ENCODE data around the gene PLCXD3. TPM values are rescaled to one million over a fixed set of nuclear protein-coding genes. Genes with fewer than 3 reads are reported as not detected.

The PLCXD3 gene
- total RNA-seq, 4 donors from 2014 or later: 0.62 to 5.1 (median 2.3) TPM

DNA sequence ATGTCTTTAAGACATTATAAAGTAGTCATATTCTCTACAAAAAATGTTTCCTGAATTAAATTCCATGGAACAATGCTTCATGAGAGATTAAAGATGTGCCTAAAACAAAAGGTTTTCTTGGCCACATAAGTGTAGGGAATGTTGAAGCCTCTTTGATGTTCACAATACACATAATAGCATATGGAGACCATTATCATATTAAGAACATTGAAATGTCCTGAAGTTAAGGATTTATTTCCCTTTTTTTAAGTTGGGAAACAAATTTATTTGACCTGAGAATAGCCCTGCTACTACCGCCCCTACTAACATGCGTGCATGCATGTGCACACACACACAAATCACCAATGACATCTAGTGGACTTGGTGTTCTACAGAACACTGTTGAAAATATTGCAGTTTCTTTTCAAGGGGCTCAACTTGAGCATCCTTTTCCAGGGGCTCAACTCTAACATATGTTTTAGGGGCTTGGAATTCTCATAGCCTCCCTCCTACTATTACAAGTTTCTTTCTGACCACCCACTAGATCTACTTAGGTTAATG is 172.2 kb downstream of the PLCXD3 start:
- no peak overlapping the region for H3K27ac ChIP-seq
- H3K4me1 ChIP-seq: no peaks in the 10 kb centered on the region
- WGBS, 2 donors (ENCODE audit: low coverage in 1 of 2): 50 to 57% methylated on average over 2 of the region's 2 CpGs
- no peaks in the 10 kb centered on the region for H3K9me3 ChIP-seq
- no peak overlapping the region for H3K4me3 ChIP-seq
- no peaks in the 10 kb centered on the region for H3K36me3 ChIP-seq
- H3K27me3 ChIP-seq: no peaks in the 10 kb centered on the region
- no peak for ATAC-seq
- TF ChIP-seq POLR2AphosphoS5 (IDR thresholded peaks at IDR 0.05) (no peak), POLR2A (IDR thresholded peaks at IDR 0.05) (no peak), EP300 (IDR thresholded peaks at IDR 0.05) (no peak)
- TF ChIP-seq, protein P1, sequence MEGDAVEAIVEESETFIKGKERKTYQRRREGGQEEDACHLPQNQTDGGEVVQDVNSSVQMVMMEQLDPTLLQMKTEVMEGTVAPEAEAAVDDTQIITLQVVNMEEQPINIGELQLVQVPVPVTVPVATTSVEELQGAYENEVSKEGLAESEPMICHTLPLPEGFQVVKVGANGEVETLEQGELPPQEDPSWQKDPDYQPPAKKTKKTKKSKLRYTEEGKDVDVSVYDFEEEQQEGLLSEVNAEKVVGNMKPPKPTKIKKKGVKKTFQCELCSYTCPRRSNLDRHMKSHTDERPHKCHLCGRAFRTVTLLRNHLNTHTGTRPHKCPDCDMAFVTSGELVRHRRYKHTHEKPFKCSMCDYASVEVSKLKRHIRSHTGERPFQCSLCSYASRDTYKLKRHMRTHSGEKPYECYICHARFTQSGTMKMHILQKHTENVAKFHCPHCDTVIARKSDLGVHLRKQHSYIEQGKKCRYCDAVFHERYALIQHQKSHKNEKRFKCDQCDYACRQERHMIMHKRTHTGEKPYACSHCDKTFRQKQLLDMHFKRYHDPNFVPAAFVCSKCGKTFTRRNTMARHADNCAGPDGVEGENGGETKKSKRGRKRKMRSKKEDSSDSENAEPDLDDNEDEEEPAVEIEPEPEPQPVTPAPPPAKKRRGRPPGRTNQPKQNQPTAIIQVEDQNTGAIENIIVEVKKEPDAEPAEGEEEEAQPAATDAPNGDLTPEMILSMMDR (IDR thresholded peaks at IDR 0.05): no peak

DNA sequence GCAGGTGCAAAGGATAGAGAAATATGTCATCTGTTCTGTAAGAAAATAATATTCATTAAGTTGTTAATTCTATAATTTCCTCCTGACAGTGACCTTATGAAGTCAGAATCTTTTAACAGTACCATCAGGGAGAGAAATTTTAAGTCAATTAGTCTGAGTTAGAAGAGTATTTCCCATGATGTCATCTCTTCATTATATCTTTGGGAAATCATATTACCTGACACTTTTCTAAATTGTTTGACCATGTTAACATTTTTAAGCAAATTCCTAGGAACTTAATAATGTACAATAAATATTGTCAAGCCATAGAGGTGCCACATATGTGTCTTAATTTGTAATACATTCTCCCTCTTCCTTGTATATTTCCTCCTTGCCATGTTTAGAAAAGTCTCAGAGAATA is 172.7 kb downstream of the PLCXD3 start:
- ATAC-seq: no peak
- Histone ChIP-seq H3K4me3 (no peak overlapping the region), H3K9me3 (no peaks in the 10 kb centered on the region), H3K4me1 (no peaks in the 10 kb centered on the region), H3K27me3 (no peaks in the 10 kb centered on the region), H3K36me3 (no peaks in the 10 kb centered on the region), H3K27ac (no peak overlapping the region)
- TF ChIP-seq, protein P1 (IDR thresholded peaks at IDR 0.05): no peak
- TF ChIP-seq EP300 (IDR thresholded peaks at IDR 0.05) (no peak), POLR2A (IDR thresholded peaks at IDR 0.05) (no peak), POLR2AphosphoS5 (IDR thresholded peaks at IDR 0.05) (no peak)

DNA sequence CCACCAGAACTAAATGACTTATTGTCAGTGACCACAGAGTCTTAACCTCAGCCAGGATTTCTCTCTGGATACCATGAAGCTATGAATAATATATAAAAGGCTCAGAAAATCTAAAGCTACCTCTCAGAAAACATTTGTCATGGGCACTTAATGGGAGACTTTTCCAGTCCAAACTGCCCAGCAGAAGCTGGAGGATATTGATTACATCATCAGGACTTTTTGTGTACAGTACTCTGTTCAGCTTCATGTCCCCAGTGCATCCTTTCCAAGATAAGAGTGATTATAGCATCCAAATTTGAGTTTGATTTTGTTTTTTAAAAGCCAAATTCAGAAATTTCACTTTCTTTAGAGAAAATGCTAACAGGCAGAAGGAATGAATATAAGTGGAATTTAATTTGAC is 173.2 kb downstream of the PLCXD3 start:
- H3K4me3 ChIP-seq: no peak overlapping the region
- no peak for ATAC-seq

DNA sequence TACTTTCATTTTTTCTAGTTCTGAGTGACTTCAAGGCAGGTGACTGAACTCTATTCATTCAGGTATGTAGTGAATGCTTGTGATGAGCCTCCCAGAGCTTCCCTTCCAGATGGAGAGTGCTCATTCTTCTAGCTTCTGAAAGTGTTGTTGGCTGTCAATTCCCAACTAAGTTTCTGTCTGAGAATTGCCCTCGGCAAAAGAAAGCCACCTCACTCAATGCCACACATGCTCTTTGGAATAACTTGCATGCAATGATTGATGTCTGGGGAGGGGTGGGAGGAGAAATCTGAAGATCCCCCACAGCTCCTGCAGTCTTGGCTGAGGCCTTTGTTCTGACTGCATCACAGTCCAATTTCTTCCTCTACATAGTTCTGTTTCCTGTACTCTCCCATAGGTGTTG is 173.9 kb downstream of the PLCXD3 start:
- ATAC-seq: no peak
- H3K27me3 ChIP-seq: no peaks in the 10 kb centered on the region
- H3K36me3 ChIP-seq: no peaks in the 10 kb centered on the region
- no peak for TF ChIP-seq POLR2A (IDR thresholded peaks at IDR 0.05)
- TF ChIP-seq, protein P1 (IDR thresholded peaks at IDR 0.05): no peak
- TF ChIP-seq EP300 (IDR thresholded peaks at IDR 0.05): no peak
- 71% methylated on average over 1 of the region's 1 CpG; no CpG with 5 or more reads in 1 of the 2 donors for WGBS, 2 donors (ENCODE audit: low coverage in 1 of 2)
- no peaks in the 10 kb centered on the region for H3K9me3 ChIP-seq
- H3K4me3 ChIP-seq: no peak overlapping the region
- H3K4me1 ChIP-seq: no peaks in the 10 kb centered on the region
- no peak overlapping the region for H3K27ac ChIP-seq

More for the DNA sequence above, 173.2 kb downstream of the PLCXD3 start:
- H3K27me3 ChIP-seq: no peaks in the 10 kb centered on the region
- H3K9me3 ChIP-seq: no peaks in the 10 kb centered on the region
- no peaks in the 10 kb centered on the region for H3K36me3 ChIP-seq
- no peak for TF ChIP-seq EP300 (IDR thresholded peaks at IDR 0.05)
- TF ChIP-seq POLR2AphosphoS5 (IDR thresholded peaks at IDR 0.05): no peak
- TF ChIP-seq POLR2A (IDR thresholded peaks at IDR 0.05): no peak
- TF ChIP-seq, protein P1 (IDR thresholded peaks at IDR 0.05): no peak
- no peak overlapping the region for H3K27ac ChIP-seq
- no peaks in the 10 kb centered on the region for H3K4me1 ChIP-seq

DNA sequence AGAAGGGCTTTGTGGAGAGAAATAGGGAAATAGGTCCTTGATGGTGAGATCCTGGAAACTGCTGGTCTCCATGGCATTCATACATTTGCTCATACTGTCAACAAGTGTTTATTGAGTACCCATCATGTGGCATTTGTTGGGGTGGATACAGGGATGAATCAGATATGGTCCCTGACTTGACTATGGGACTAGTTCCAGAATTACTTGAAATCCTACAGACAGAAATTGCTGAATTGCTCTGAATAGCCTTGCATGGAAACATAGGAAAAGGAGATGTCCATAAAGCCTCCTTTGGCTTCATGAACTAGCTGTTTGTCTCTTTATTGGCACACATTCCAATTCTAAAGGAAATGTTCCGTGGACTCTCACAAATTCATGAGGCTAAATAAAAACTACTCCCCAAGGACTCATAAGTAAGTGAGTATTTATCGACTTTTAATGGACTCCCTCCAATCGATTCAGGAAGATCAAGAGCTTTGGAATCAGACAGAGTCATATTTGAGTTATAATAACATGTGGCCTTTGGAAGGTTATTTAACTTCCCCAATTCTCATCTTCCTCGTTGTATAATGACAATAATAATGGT is 174.7 kb downstream of the PLCXD3 start:
- Histone ChIP-seq H3K4me3 (no peak overlapping the region), H3K27ac (no peak overlapping the region), H3K27me3 (no peaks in the 10 kb centered on the region), H3K36me3 (no peaks in the 10 kb centered on the region), H3K4me1 (no peaks in the 10 kb centered on the region), H3K9me3 (no peaks in the 10 kb centered on the region)
- TF ChIP-seq, protein P1 (IDR thresholded peaks at IDR 0.05): no peak
- no peak for TF ChIP-seq EP300 (IDR thresholded peaks at IDR 0.05)
- TF ChIP-seq POLR2AphosphoS5 (IDR thresholded peaks at IDR 0.05): no peak
- TF ChIP-seq POLR2A (IDR thresholded peaks at IDR 0.05): no peak
- no peak for ATAC-seq
- 43 to 52% methylated on average over 4 of the region's 4 CpGs for WGBS, 2 donors (ENCODE audit: low coverage in 1 of 2)

Measured in gastroesophageal sphincter (tissue), 4 donors.